Naive thymus-derived CD4-positive, alpha-beta T cell (primary cell): ENCODE measurements around the gene SYT14. TPM values are rescaled to one million over a fixed set of nuclear protein-coding genes. Genes with fewer than 3 reads are reported as not detected.
"Not testable (repeated sequence)": the region's sequence is repeated elsewhere in the genome, so short reads cannot be mapped to it uniquely, and the experiment has no call there.

Source experiments
- ATAC-seq: fragments of 150-1000 bp; cut with Tn5 transposase; 2 replicates; pipeline ENCODE4 v1.10.0; 2021; ENCODE audit warnings: mild to moderate bottlenecking, moderate library complexity
- CTCF ChIA-PET: fragments of 350-600 bp; sonication (Branson Sonifier 250); formaldehyde crosslinking; loops from one replicate; lab custom pipeline; 2021; ENCODE audit warnings: antibody characterized with exemption; lab: Charles Lee
- POLR2A ChIA-PET: fragments of 350-600 bp; sonication (Branson Sonifier 250); formaldehyde crosslinking; loops from one replicate; lab custom pipeline; 2021; ENCODE audit warnings: antibody characterized with exemption, inconsistent platforms; lab: Charles Lee
- DNase-seq, 9 donors: peaks; one replicate each; pipeline versions ENCODE4 v3.0.0 to v3.0.0-alpha.2; 2020 to 2022; ENCODE audit warnings: mixed read lengths in 1 of 9
- H3K27ac ChIP-seq: one replicate; pipeline ENCODE4 v1.7.0; 2013; ENCODE audit warnings: mild to moderate bottlenecking, low read depth, low read length, moderate library complexity
- H3K27me3 ChIP-seq, 2 donors: one replicate each; pipeline ENCODE4 v1.7.0; 2013; ENCODE audit warnings: low read length in 2 of 2, mild to moderate bottlenecking in 2 of 2, moderate library complexity in 2 of 2; ENCODE audit not compliant: control insufficient read depth in 2 of 2, insufficient read depth in 2 of 2
- H3K36me3 ChIP-seq, 3 experiments: 1 replicate in 2 of 3; 2 replicates in 1 of 3; pipeline ENCODE4 v1.7.0; 2013; ENCODE audit warnings: low read length in 3 of 3, mild to moderate bottlenecking in 3 of 3, moderate library complexity in 1 of 3; ENCODE audit not compliant: insufficient read depth in 3 of 3, control insufficient read depth in 2 of 3
- H3K4me1 ChIP-seq, 2 donors: one replicate each; pipeline ENCODE4 v1.7.0; 2013; ENCODE audit warnings: low read length in 2 of 2, mild to moderate bottlenecking in 2 of 2, moderate library complexity in 1 of 2; ENCODE audit not compliant: control insufficient read depth in 2 of 2, insufficient read depth in 2 of 2
- H3K4me3 ChIP-seq: 2 replicates; pipeline ENCODE4 v1.7.0; 2013; ENCODE audit warnings: mild to moderate bottlenecking, low read length
- H3K9me3 ChIP-seq, 3 experiments: 1 replicate in 2 of 3; 2 replicates in 1 of 3; pipeline ENCODE4 v1.7.0; 2013; ENCODE audit warnings: low read length in 3 of 3; ENCODE audit not compliant: control insufficient read depth in 2 of 3
- H3K27ac Mint-ChIP-seq, 9 donors: one replicate each; pipeline ENCODE4 v1.8.0; 2020 to 2022; ENCODE audit warnings: mixed read lengths in 9 of 9, mild to moderate bottlenecking in 8 of 9, moderate library complexity in 5 of 9, inconsistent platforms in 2 of 9
- H3K27me3 Mint-ChIP-seq, 5 donors: one replicate each; pipeline ENCODE4 v1.8.0; 2021 to 2022; ENCODE audit warnings: mixed read lengths in 5 of 5, mild to moderate bottlenecking in 1 of 5
- H3K36me3 Mint-ChIP-seq, 5 donors: one replicate each; pipeline ENCODE4 v1.8.0; 2020 to 2022; ENCODE audit warnings: mixed read lengths in 5 of 5, mild to moderate bottlenecking in 3 of 5, inconsistent platforms in 1 of 5
- H3K4me1 Mint-ChIP-seq, 7 donors: one replicate each; pipeline ENCODE4 v1.8.0; 2020 to 2022; ENCODE audit warnings: mixed read lengths in 7 of 7, mild to moderate bottlenecking in 3 of 7, inconsistent platforms in 1 of 7
- H3K4me3 Mint-ChIP-seq, 10 donors: one replicate each; pipeline ENCODE4 v1.8.0; 2020 to 2022; ENCODE audit warnings: mild to moderate bottlenecking in 10 of 10, mixed read lengths in 10 of 10, moderate library complexity in 6 of 10, inconsistent platforms in 2 of 10
- H3K9me3 Mint-ChIP-seq, 11 donors: one replicate each; pipeline ENCODE4 v1.8.0; 2020 to 2022; ENCODE audit warnings: mixed read lengths in 11 of 11, mild to moderate bottlenecking in 4 of 11, inconsistent platforms in 1 of 11, moderate library complexity in 1 of 11
- intact Hi-C, 2 donors: fragments of 100-400 bp; cut with micrococcal nuclease; formaldehyde crosslinking; loops; one replicate each; pipeline ENCODE4 v1.15.1; 2023
- polyA plus RNA-seq, 2 donors: library from polyadenylated mRNA; unstranded; fragments of 300-500 nt; fragmentation: Illumina TruSeq; gene quantifications; one replicate each; pipeline ENCODE4 v1.2.3, GENCODE V29; 2021
- total RNA-seq, 6 experiments: library from RNA in 5 of 6; stranded (reverse) in 5 of 6; gene quantifications; 1 replicate in 5 of 6; 2 replicates in 1 of 6; pipeline ENCODE4 v1.2.3 and lab custom pipeline; 2021 to 2026

SYT14 gene
- total and polyA plus RNA-seq, 7 experiments from 2014 or later = not detected

DNA sequence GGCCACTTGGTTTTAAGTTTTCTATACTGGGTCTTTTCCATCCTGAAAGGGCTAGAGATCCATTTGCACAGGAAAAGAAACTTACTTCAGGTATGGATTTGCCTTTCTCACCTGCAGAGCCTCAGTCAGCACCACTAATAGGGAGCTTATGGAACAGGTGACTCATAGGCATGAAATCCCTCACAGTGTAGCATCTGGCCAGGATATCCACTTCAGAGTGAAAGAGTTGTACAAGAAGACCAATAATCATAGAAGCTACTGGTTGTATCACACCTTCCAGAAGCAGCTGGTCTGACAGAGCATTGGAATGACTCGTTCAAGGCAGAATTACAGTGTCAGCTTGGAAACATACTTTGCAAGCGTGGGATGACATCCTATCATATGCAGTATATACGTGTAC is 26.3 kb upstream of the SYT14 start:
- DNase-seq = no peak
- Mint-ChIP-seq H3K36me3 (no peaks in the 10 kb centered on the region), H3K4me3 (no peak overlapping the region), H3K9me3 (peaks cover 0 to 12% (median 0%) of the 10 kb centered on the region in 11 donors), H3K27me3 (peaks cover 0 to 23% (median 0%) of the 10 kb centered on the region in 5 donors), H3K4me1 (no peaks in the 10 kb centered on the region), H3K27ac (no peak overlapping the region)
- peaks cover 0 to 5% (median 0%) of the 10 kb centered on the region in 3 experiments for H3K9me3 ChIP-seq
- ChIA-PET POLR2A (no interaction called here), CTCF (no interaction called here)
- no peaks in the 10 kb centered on the region for H3K4me1 ChIP-seq
- no peaks in the 10 kb centered on the region for H3K27me3 ChIP-seq
- no peaks in the 10 kb centered on the region for H3K36me3 ChIP-seq
- ATAC-seq = no peak
- intact Hi-C loops = no loop called here
- H3K4me3 ChIP-seq = no peak overlapping the region
- H3K27ac ChIP-seq = no peak overlapping the region

DNA sequence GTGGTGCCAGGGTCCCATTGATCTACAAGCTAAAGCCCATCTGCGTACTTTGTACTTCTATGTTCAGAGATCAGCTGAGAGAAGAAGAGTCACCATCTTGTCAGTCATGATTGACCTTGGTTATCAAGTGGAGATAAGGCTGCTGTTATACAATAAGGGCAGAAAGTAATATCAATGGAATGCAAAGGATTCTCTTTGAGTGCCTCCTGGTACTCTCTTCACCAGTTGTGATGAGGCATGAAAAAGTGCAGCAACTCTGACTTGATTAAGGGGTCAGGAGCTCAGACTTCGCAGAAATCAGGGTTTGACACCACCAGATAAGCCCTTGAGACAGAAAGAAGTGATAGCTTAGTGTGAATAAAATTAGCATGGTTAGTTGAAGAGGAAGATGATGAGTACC is 25.7 kb upstream of the SYT14 start:
- H3K27me3 ChIP-seq = no peaks in the 10 kb centered on the region
- no peak for ATAC-seq
- intact Hi-C loops = no loop called here

DNA sequence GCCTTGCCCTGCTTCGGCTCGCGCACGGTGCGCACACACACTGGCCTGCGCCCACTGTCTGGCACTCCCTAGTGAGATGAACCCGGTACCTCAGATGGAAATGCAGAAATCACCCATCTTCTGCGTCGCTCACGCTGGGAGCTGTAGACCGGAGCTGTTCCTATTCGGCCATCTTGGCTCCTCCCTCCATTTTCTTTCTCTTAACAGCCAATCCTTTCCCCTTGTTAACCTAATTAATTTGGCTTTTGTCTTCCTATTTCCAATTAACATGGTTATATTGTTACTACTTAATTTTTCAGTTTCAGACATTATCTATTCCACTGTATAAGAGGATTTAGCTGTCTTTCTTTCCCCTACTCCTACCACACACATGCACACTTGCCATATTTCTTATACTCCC is 18.4 kb upstream of the SYT14 start:
- H3K27ac Mint-ChIP-seq, ATAC-seq, H3K27ac ChIP-seq, H3K36me3 ChIP-seq, H3K4me1 Mint-ChIP-seq, DNase-seq, H3K4me1 ChIP-seq, H3K4me3 ChIP-seq, H3K4me3 Mint-ChIP-seq, H3K9me3 ChIP-seq, intact Hi-C loops, H3K27me3 ChIP-seq, CTCF ChIA-PET, POLR2A ChIA-PET: not testable (repeated sequence)
- Mint-ChIP-seq H3K9me3 (peaks cover 0 to 20% (median 10%) of the 10 kb centered on the region in 11 donors), H3K36me3 (peaks cover 0 to 12% (median 0%) of the 10 kb centered on the region in 5 donors), H3K27me3 (peaks cover 0 to 17% (median 9%) of the 10 kb centered on the region in 5 donors)

More for the DNA sequence above, 25.7 kb upstream of the SYT14 start:
- no peak overlapping the region for H3K27ac ChIP-seq
- H3K36me3 ChIP-seq = no peaks in the 10 kb centered on the region
- Mint-ChIP-seq H3K4me3 (no peak overlapping the region), H3K4me1 (no peaks in the 10 kb centered on the region), H3K27ac (no peak overlapping the region), H3K9me3 (peaks cover 0 to 8% (median 0%) of the 10 kb centered on the region in 11 donors), H3K27me3 (peaks cover 0 to 23% (median 0%) of the 10 kb centered on the region in 5 donors), H3K36me3 (no peaks in the 10 kb centered on the region)
- POLR2A ChIA-PET = no interaction called here
- no peaks in the 10 kb centered on the region for H3K4me1 ChIP-seq
- no peak overlapping the region for H3K4me3 ChIP-seq
- no peak for DNase-seq
- H3K9me3 ChIP-seq = peaks cover 0 to 5% (median 0%) of the 10 kb centered on the region in 3 experiments
- CTCF ChIA-PET = no interaction called here

DNA sequence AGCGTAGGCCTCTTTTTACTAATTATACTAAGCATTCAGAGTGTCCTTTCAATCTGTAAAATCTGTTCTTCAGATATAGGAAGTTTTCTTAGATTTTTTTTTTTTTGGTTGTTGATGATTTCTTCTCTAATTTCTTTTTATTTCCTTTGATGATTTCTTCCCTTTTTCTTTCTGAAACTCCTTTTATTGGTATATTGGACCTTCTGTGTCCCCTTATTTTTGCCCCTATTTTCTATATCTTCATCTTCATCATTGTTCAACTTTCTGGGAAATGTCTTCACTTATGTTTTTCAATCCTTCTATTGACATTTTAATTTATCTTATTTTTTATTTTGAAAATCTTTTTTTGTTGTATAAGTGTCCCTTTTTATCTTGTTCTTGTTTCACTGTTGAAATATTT is 17.2 kb upstream of the SYT14 start:
- Histone ChIP-seq H3K9me3 (no peaks in the 10 kb centered on the region), H3K27me3 (no peaks in the 10 kb centered on the region), H3K36me3 (no peaks in the 10 kb centered on the region), H3K4me3 (no peak overlapping the region), H3K27ac (no peak overlapping the region), H3K4me1 (no peaks in the 10 kb centered on the region)
- H3K27ac Mint-ChIP-seq = no peak overlapping the region
- peaks cover 2 to 25% (median 16%) of the 10 kb centered on the region in 5 donors for H3K27me3 Mint-ChIP-seq
- ChIA-PET POLR2A (no interaction called here), CTCF (no interaction called here)
- H3K9me3 Mint-ChIP-seq = peaks cover 0 to 20% (median 10%) of the 10 kb centered on the region in 11 donors
- no peak overlapping the region for H3K4me3 Mint-ChIP-seq
- intact Hi-C loops = no loop called here
- no peaks in the 10 kb centered on the region for H3K4me1 Mint-ChIP-seq
- no peak for DNase-seq
- peaks cover 0 to 12% (median 0%) of the 10 kb centered on the region in 5 donors for H3K36me3 Mint-ChIP-seq
- no peak for ATAC-seq

DNA sequence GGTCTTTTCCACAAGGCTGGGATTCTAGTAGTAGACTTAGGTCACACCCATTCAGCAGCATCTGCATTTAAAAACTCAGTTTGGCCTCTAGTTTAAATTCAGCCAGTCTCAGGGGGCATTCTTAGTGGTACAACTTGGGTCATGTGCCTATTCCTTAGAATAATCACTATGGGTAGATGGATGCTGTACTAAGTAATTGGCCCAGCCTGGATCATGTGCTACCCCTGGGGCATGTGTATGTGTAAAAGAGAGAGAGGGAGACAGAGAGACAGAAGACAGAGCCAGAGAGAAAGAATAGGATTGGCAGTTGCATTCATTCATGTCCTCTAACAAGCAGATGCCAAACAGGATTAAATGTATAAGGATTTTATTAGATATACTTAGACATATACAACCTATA is 13.6 kb upstream of the SYT14 start:
- Mint-ChIP-seq H3K27me3 (peaks cover 2 to 41% (median 23%) of the 10 kb centered on the region in 5 donors), H3K27ac (no peak overlapping the region), H3K4me3 (no peak overlapping the region), H3K4me1 (no peaks in the 10 kb centered on the region), H3K36me3 (peaks cover 0 to 12% (median 0%) of the 10 kb centered on the region in 5 donors), H3K9me3 (peaks cover 0 to 20% (median 10%) of the 10 kb centered on the region in 11 donors)
- no peaks in the 10 kb centered on the region for H3K27me3 ChIP-seq
- ChIA-PET POLR2A (no interaction called here), CTCF (no interaction called here)
- H3K36me3 ChIP-seq = no peaks in the 10 kb centered on the region
- no peaks in the 10 kb centered on the region for H3K4me1 ChIP-seq
- no peak for DNase-seq
- intact Hi-C loops = no loop called here
- no peaks in the 10 kb centered on the region for H3K9me3 ChIP-seq
- no peak for ATAC-seq
- no peak overlapping the region for H3K4me3 ChIP-seq
- no peak overlapping the region for H3K27ac ChIP-seq

DNA sequence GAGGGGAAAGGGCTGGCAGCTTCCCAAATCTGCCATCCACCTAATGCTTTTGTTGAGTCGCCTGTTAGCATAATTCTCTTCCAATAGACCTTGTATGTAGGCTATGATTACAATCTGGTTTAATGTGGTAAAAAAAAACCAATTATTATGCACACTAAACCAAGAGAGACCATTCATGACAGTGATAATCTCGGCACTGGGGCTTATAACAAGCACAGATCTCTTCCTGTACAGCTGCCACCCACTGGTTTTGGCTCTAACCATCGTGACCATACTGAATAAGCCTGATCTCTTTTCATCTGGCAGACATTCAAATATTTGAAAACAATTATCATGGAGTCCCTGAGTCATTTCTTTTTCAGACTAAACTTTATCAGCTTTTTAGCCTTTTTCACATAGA is 12.0 kb upstream of the SYT14 start:
- Mint-ChIP-seq H3K36me3 (peaks cover 0 to 3% (median 0%) of the 10 kb centered on the region in 5 donors), H3K4me1 (no peaks in the 10 kb centered on the region), H3K27ac (no peak overlapping the region), H3K9me3 (peaks cover 0 to 7% (median 2%) of the 10 kb centered on the region in 11 donors), H3K4me3 (no peak overlapping the region), H3K27me3 (peaks cover 3 to 46% (median 23%) of the 10 kb centered on the region in 5 donors)
- Histone ChIP-seq H3K27ac (no peak overlapping the region), H3K36me3 (no peaks in the 10 kb centered on the region), H3K4me3 (no peak overlapping the region), H3K4me1 (no peaks in the 10 kb centered on the region), H3K27me3 (no peaks in the 10 kb centered on the region), H3K9me3 (no peaks in the 10 kb centered on the region)
- ChIA-PET CTCF (no interaction called here), POLR2A (no interaction called here)
- ATAC-seq (no peak), DNase-seq (no peak)
- intact Hi-C loops = no loop called here

DNA sequence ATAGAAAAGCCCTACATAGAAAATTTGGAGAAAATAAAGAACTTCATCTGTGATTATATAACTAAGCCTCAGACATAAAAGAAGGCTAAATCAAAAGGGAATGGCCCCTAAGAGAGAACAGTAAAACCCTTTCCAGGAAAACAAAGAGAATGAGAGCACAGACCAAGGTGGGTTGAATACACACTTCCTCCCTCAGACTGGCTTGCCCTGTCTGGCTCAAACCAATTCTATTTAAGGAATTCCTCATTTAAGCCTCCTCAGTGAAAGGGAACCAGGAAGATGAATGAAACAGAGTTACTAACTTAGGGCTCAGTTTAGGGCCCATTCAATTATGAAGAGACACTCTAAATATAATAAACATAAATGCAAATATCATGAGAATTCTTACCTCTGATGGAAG is 10.6 kb upstream of the SYT14 start:
- peaks cover 0 to 7% (median 0%) of the 10 kb centered on the region in 11 donors for H3K9me3 Mint-ChIP-seq
- CTCF ChIA-PET = no interaction called here
- peaks cover 8 to 49% (median 25%) of the 10 kb centered on the region in 5 donors for H3K27me3 Mint-ChIP-seq
- H3K4me3 Mint-ChIP-seq = no peak overlapping the region
- no peak overlapping the region for H3K27ac Mint-ChIP-seq
- intact Hi-C loops = no loop called here
- POLR2A ChIA-PET = interaction anchor here (0.6 kb wide), 1 partner anchor 296 kb away, joined by 3 read pairs; no protein-coding TSS in a partner anchor
- no peaks in the 10 kb centered on the region for H3K4me1 Mint-ChIP-seq
- DNase-seq (no peak), ATAC-seq (no peak)
- Histone ChIP-seq H3K4me1 (no peaks in the 10 kb centered on the region), H3K36me3 (no peaks in the 10 kb centered on the region), H3K27me3 (no peaks in the 10 kb centered on the region), H3K4me3 (no peak overlapping the region), H3K9me3 (no peaks in the 10 kb centered on the region), H3K27ac (no peak overlapping the region)
- H3K36me3 Mint-ChIP-seq = no peaks in the 10 kb centered on the region
